H1 (cell line): Measurements from ENCODE around the gene BCL7B. TPM values are rescaled to one million over a fixed set of nuclear protein-coding genes. Genes with fewer than 3 reads are reported as not detected.

ENCODE experiments used
- EP300 ChIP-seq, 2 experiments: IDR thresholded peaks; 1 replicate in 1 of 2; 2 replicates in 1 of 2; pipeline ENCODE4 v1.6.1; 2011 to 2012; ENCODE audit warnings: low read depth in 2 of 2, low read length in 2 of 2, mild to moderate bottlenecking in 2 of 2, borderline replicate concordance in 1 of 2, inconsistent platforms in 1 of 2, moderate library complexity in 1 of 2
- GABPA ChIP-seq: IDR thresholded peaks from 2 replicates; pipeline ENCODE4 v1.6.1; 2011; ENCODE audit warnings: mild to moderate bottlenecking, low read length, moderate library complexity, borderline replicate concordance; ENCODE audit not compliant: insufficient read depth
- KDM1A ChIP-seq: fragments of 200-600, 300-600 bp; sonication (generic); IDR thresholded peaks from 2 replicates; pipeline ENCODE4 v1.7.1; 2016; ENCODE audit warnings: mild to moderate bottlenecking, low read length, borderline replicate concordance
- RFX5 ChIP-seq: IDR thresholded peaks from 2 replicates; pipeline ENCODE4 v1.6.1; 2011; ENCODE audit warnings: low read depth, low read length, improper control_type of control experiment, borderline replicate concordance
- SIN3A ChIP-seq, 2 experiments: IDR thresholded peaks in 1 of 2; conservative IDR thresholded peaks in 1 of 2; 2 replicates each; pipeline ENCODE4 v1.6.1; 2011 to 2012; ENCODE audit warnings: low read length in 2 of 2, improper control_type of control experiment in 1 of 2, low read depth in 1 of 2, mild to moderate bottlenecking in 1 of 2
- ZNF274 ChIP-seq: IDR thresholded peaks from 2 replicates; pipeline ENCODE4 v1.7.0; 2012; ENCODE audit warnings: low read length, borderline replicate concordance; ENCODE audit errors: extremely low read depth
- polyA plus RNA-seq, 7 experiments: library from polyadenylated mRNA; depleted of rRNA in 3 of 7; stranded (reverse) in 5 of 7; unstranded in 2 of 7; fragments of >200 nt in 5 of 7; fragments of 200-250 nt in 2 of 7; gene quantifications; 1 replicate in 5 of 7; 2 replicates in 1 of 7; 4 replicates in 1 of 7; pipeline versions ENCODE4 v1.2.1 to v1.2.3, GENCODE V29; 2011 to 2013; ENCODE audit warnings: missing spikeins in 2 of 7, mixed read lengths in 2 of 7
- total RNA-seq: library from RNA; stranded (reverse); fragmentation: NEBNext Ultra II Directional; extraction: Animal tissue kit (Norgen Biotek cat#: 25700); gene quantifications from 2 replicates; pipeline ENCODE4 v1.2.1, GENCODE V29; 2021
- TF ChIP-seq, protein P1 (sequence below): IDR thresholded peaks from 2 replicates; pipeline ENCODE4 v1.6.1; 2012; ENCODE audit warnings: low read length, inconsistent platforms

Gene BCL7B
- total and polyA plus RNA-seq, 2 of the 8 experiments (the other 6 are each of a cell fraction or from before 2014, with no cell fraction given): 24.9 to 44.6 TPM

DNA sequence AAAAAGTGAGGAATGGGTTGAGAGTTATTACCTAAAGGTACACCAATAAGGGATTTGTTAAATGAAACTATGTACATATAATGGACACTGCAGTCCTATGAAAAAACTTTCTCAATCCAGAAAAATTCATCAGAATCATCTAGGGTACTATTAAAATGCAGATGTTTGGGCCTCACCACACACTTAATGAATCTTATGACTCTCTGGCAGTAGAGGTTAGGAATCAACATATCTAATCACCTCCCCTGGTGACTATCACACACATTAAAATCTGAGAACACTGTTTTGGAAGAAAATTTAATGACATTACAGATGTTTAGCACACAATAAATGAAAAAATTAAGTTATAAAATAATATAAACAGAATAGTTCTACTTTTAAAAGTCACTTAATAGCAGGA is 67.5 kb downstream of the BCL7B start (continued):
- TF ChIP-seq EP300 (IDR thresholded peaks at IDR 0.05; ENCODE audit: borderline replicate concordance in 1 of 2, low read depth in 2 of 2, low read length in 2 of 2) (no peak), ZNF274 (no peak), KDM1A (no peak), SIN3A (conservative IDR thresholded peaks at IDR 0.05 in 1 of 2, IDR thresholded peaks at IDR 0.05 in 1 of 2; ENCODE audit: low read depth in 1 of 2, low read length in 2 of 2) (no peak), GABPA (no peak), RFX5 (no peak)
- TF ChIP-seq, protein P1, sequence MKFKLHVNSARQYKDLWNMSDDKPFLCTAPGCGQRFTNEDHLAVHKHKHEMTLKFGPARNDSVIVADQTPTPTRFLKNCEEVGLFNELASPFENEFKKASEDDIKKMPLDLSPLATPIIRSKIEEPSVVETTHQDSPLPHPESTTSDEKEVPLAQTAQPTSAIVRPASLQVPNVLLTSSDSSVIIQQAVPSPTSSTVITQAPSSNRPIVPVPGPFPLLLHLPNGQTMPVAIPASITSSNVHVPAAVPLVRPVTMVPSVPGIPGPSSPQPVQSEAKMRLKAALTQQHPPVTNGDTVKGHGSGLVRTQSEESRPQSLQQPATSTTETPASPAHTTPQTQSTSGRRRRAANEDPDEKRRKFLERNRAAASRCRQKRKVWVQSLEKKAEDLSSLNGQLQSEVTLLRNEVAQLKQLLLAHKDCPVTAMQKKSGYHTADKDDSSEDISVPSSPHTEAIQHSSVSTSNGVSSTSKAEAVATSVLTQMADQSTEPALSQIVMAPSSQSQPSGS: no peak
